Adrenal gland (tissue), 12 donors: ENCODE results near the gene SMPD3. TPM values are rescaled to one million over a fixed set of nuclear protein-coding genes. Genes with fewer than 3 reads are reported as not detected.

Source experiments
- DNase-seq, 7 donors: peaks; one replicate each; pipeline ENCODE4 v3.0.0-alpha.2; 2019 to 2020
- H3K27ac ChIP-seq, 5 donors: fragments of 200-600 bp; sonication (generic) in 4 of 5; 1 replicate in 3 of 5; 2 replicates in 2 of 5; pipeline versions ENCODE4 v1.5.1 to v1.8.0; 2016 to 2020; ENCODE audit warnings: mild to moderate bottlenecking in 1 of 5
- H3K27me3 ChIP-seq: fragments of 200-600 bp; 2 replicates; pipeline ENCODE4 v1.8.0; 2021
- H3K36me3 ChIP-seq, 2 donors: fragments of 200-600 bp; replicated peaks in 1 of 2; 1 replicate in 1 of 2; 2 replicates in 1 of 2; pipeline versions ENCODE4 v1.5.1 to v1.8.0; 2018 to 2022
- H3K4me1 ChIP-seq, 2 donors: fragments of 200-600 bp; replicated peaks in 1 of 2; 1 replicate in 1 of 2; 2 replicates in 1 of 2; pipeline versions ENCODE4 v1.5.1 to v1.8.0; 2018 to 2021
- H3K4me3 ChIP-seq, 4 donors: fragments of 200-600 bp; sonication (generic) in 3 of 4; one replicate each; pipeline ENCODE4 v1.5.1; 2016 to 2018
- H3K9me3 ChIP-seq, 3 donors: fragments of 200-600 bp; sonication (generic) in 1 of 3; replicated peaks in 1 of 3; 1 replicate in 2 of 3; 2 replicates in 1 of 3; pipeline versions ENCODE4 v1.5.1 to v1.8.0; 2016 to 2021
- POLR2A ChIP-seq, 2 donors: fragments of 450-650 bp; IDR thresholded peaks; one replicate each; pipeline ENCODE4 v1.6.1; 2017; ENCODE audit warnings: antibody characterized with exemption in 2 of 2, mild to moderate bottlenecking in 2 of 2, moderate library complexity in 1 of 2
- WGBS, 4 donors: extraction: QIAGEN DNeasy Blood & Tissue Kit in 2 of 4; methylation state at CpG; one replicate each; pipeline versions ENCODE4 v1.1.5 to v1.1.7; 2013 to 2017; 5-methylcytosine and 5-hydroxymethylcytosine counted together
- intact Hi-C, 2 donors: fragments of 100-400 bp; cut with DNase I; formaldehyde crosslinking; loops; one replicate each; pipeline versions ENCODE4 v1.14.1 to v1.15.0; 2022 to 2023
- polyA plus RNA-seq, 3 donors: library from polyadenylated mRNA; stranded (reverse); fragments of 200-250 nt in 2 of 3; fragments of 350-450 nt in 1 of 3; fragmentation: Illumina TruSeq in 1 of 3; extraction: RNeasy Lipid Tissue Mini Kit (QIAGEN cat#74804) in 1 of 3; gene quantifications; one replicate each; pipeline ENCODE4 v1.2.3, GENCODE V29; 2013 to 2014
- total RNA-seq, 9 donors: library from RNA; depleted of rRNA in 4 of 9; stranded (reverse); fragments of >200 nt in 4 of 9; fragments of 120-200 nt in 1 of 9; fragmentation: NEBNext Ultra II Directional in 1 of 9; extraction: Animal tissue kit (Norgen Biotek cat#: 25700) in 1 of 9; gene quantifications; one replicate each; pipeline versions ENCODE4 v1.1.0 to v1.2.4, GENCODE V29; 2013 to 2023
- TF ChIP-seq, protein P1 (sequence below), 6 experiments: fragments of 450-650 bp in 4 of 6; fragments of 200-600 bp in 2 of 6; sonication (generic) in 1 of 6; IDR thresholded peaks; 1 replicate in 5 of 6; 2 replicates in 1 of 6; pipeline versions ENCODE4 v1.5.1 to v1.8.0; 2016 to 2021; ENCODE audit warnings: antibody characterized with exemption in 6 of 6, mild to moderate bottlenecking in 2 of 6, moderate library complexity in 1 of 6
- donor health status: healthy with polysubstance abuse.
- donor health status: Bipolar disorder and iron deficiency.
- donor health status: DM: yes; HTN: yes; CAD: no.
- donor health status: DM: no; HTN: no; CAD: no.
- donor health status: DM: no; HTN: no; CAD: no.
- donor health status: DM: yes; HTN: yes; CAD: no.

Gene SMPD3
- total and polyA plus RNA-seq, 12 donors = 0.32 to 7.8 (median 1.2) TPM; not detected in 2

- Histone ChIP-seq H3K36me3 (no peaks in the 10 kb centered on the region), H3K4me1 (no peaks in the 10 kb centered on the region), H3K27ac (no peak overlapping the region), H3K9me3 (no peaks in the 10 kb centered on the region), H3K27me3 (no peaks in the 10 kb centered on the region), H3K4me3 (no peak overlapping the region)
- 88 to 96% (median 93%) methylated on average over 10 of the region's 10 CpGs for WGBS, 4 donors
- TF ChIP-seq, protein P1, sequence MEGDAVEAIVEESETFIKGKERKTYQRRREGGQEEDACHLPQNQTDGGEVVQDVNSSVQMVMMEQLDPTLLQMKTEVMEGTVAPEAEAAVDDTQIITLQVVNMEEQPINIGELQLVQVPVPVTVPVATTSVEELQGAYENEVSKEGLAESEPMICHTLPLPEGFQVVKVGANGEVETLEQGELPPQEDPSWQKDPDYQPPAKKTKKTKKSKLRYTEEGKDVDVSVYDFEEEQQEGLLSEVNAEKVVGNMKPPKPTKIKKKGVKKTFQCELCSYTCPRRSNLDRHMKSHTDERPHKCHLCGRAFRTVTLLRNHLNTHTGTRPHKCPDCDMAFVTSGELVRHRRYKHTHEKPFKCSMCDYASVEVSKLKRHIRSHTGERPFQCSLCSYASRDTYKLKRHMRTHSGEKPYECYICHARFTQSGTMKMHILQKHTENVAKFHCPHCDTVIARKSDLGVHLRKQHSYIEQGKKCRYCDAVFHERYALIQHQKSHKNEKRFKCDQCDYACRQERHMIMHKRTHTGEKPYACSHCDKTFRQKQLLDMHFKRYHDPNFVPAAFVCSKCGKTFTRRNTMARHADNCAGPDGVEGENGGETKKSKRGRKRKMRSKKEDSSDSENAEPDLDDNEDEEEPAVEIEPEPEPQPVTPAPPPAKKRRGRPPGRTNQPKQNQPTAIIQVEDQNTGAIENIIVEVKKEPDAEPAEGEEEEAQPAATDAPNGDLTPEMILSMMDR (IDR thresholded peaks at IDR 0.05) = no peak
- no peak for TF ChIP-seq POLR2A (IDR thresholded peaks at IDR 0.05)
- intact Hi-C loops = no loop called here
- DNase-seq = no peak
Measured at GRCh38 chr16:68380676-68381362, 67.5 kb downstream of the SMPD3 start.

- no peaks in the 10 kb centered on the region for H3K4me1 ChIP-seq
- intact Hi-C loops = no loop called here
- no peaks in the 10 kb centered on the region for H3K36me3 ChIP-seq
- no peak overlapping the region for H3K4me3 ChIP-seq
- no peak overlapping the region for H3K27ac ChIP-seq
- DNase-seq = no peak
- no peaks in the 10 kb centered on the region for H3K27me3 ChIP-seq
- TF ChIP-seq POLR2A (IDR thresholded peaks at IDR 0.05) = no peak
- TF ChIP-seq, protein P1 (IDR thresholded peaks at IDR 0.05) = no peak
- 92 to 100% (median 97%) methylated on average over 2 to 5 of the region's 5 CpGs for WGBS, 4 donors
- no peaks in the 10 kb centered on the region for H3K9me3 ChIP-seq
Measured at GRCh38 chr16:68380348-68380670, 68.0 kb downstream of the SMPD3 start.

- no peaks in the 10 kb centered on the region for H3K9me3 ChIP-seq
- no peak for DNase-seq
- intact Hi-C loops = no loop called here
- H3K4me1 ChIP-seq = no peaks in the 10 kb centered on the region
- 87 to 93% (median 89%) methylated on average over 15 to 18 of the region's 18 CpGs for WGBS, 4 donors
- no peak overlapping the region for H3K4me3 ChIP-seq
- no peaks in the 10 kb centered on the region for H3K36me3 ChIP-seq
- TF ChIP-seq, protein P1 (IDR thresholded peaks at IDR 0.05) = no peak
- no peak for TF ChIP-seq POLR2A (IDR thresholded peaks at IDR 0.05)
- H3K27ac ChIP-seq = peak overlapping the region in 1 of 5 donors; percentile 52
- no peaks in the 10 kb centered on the region for H3K27me3 ChIP-seq
Measured at GRCh38 chr16:68379472-68380347, 68.6 kb downstream of the SMPD3 start.
